Neural cell (in vitro differentiated cells): ENCODE data around the gene LHFPL6.

Source experiments
- EP300 ChIP-seq: fragments of 450-650 bp; conservative IDR thresholded peaks from 2 replicates; pipeline ENCODE4 v1.6.1; 2014; ENCODE audit warnings: antibody characterized with exemption, mild to moderate bottlenecking, moderate library complexity; ENCODE audit not compliant: poor library complexity, severe bottlenecking
- EZH2 ChIP-seq: fragments of 200-600, 300-800 bp; shearing (Covaris generic), sonication (generic); IDR thresholded peaks from 2 replicates; pipeline ENCODE4 v1.6.1; 2014; ENCODE audit warnings: antibody characterized with exemption, low read length, borderline replicate concordance, mild to moderate bottlenecking; ENCODE audit not compliant: insufficient read depth, poor library complexity, severe bottlenecking
- POLR2AphosphoS5 ChIP-seq: IDR thresholded peaks from 2 replicates; pipeline ENCODE4 v1.6.1; 2012
- REST ChIP-seq: IDR thresholded peaks from 2 replicates; pipeline ENCODE4 v1.6.1; 2012; ENCODE audit warnings: borderline replicate concordance
- SMC3 ChIP-seq: fragments of 450-650 bp; conservative IDR thresholded peaks from 2 replicates; pipeline ENCODE4 v1.6.1; 2014; ENCODE audit warnings: antibody characterized with exemption, mild to moderate bottlenecking, moderate library complexity; ENCODE audit not compliant: poor library complexity
- TAF1 ChIP-seq: IDR thresholded peaks from 2 replicates; pipeline ENCODE4 v1.6.1; 2012; ENCODE audit warnings: low read depth
- TF ChIP-seq, protein P1 (sequence below): fragments of 450-650 bp; IDR thresholded peaks from 2 replicates; pipeline ENCODE4 v1.5.1; 2014; ENCODE audit warnings: antibody characterized with exemption, mild to moderate bottlenecking, moderate library complexity; ENCODE audit not compliant: poor library complexity, severe bottlenecking

GRCh38 chr13:39527301-39527700, 75.7 kb downstream of the LHFPL6 start:
- TF ChIP-seq EZH2 (no peak), EP300 (no peak), REST (no peak), POLR2AphosphoS5 (no peak), SMC3 (no peak), TAF1 (no peak)
- TF ChIP-seq, protein P1, sequence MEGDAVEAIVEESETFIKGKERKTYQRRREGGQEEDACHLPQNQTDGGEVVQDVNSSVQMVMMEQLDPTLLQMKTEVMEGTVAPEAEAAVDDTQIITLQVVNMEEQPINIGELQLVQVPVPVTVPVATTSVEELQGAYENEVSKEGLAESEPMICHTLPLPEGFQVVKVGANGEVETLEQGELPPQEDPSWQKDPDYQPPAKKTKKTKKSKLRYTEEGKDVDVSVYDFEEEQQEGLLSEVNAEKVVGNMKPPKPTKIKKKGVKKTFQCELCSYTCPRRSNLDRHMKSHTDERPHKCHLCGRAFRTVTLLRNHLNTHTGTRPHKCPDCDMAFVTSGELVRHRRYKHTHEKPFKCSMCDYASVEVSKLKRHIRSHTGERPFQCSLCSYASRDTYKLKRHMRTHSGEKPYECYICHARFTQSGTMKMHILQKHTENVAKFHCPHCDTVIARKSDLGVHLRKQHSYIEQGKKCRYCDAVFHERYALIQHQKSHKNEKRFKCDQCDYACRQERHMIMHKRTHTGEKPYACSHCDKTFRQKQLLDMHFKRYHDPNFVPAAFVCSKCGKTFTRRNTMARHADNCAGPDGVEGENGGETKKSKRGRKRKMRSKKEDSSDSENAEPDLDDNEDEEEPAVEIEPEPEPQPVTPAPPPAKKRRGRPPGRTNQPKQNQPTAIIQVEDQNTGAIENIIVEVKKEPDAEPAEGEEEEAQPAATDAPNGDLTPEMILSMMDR = no peak
